ENCODE measurements around the gene ATP2C1. TPM values are rescaled to one million over a fixed set of nuclear protein-coding genes. Genes with fewer than 3 reads are reported as not detected.
A peak's percentile ranks its signal among the peaks of the same experiment; 100 is the strongest.

Gene ATP2C1
- total and polyA plus RNA-seq, 2 experiments from 2014 or later: 31.5 to 99.4 TPM

- Histone ChIP-seq H3K36me3 (replicated peaks; ENCODE audit: insufficient read depth, low read depth) (no peaks in the 10 kb centered on the region), H3K4me3 (no peak overlapping the region), H3K4me2 (no peak overlapping the region), H3K27ac (no peak overlapping the region), H4K20me1 (ENCODE audit: insufficient read depth, poor library complexity, severe bottlenecking) (no peaks in the 10 kb centered on the region), H2AFZ (no peak overlapping the region), H3K9me3 (ENCODE audit: low read depth) (peaks cover 6% of the 10 kb centered on the region), H3K27me3 (no peaks in the 10 kb centered on the region), H3K9me2 (replicated peaks; ENCODE audit: insufficient read depth) (no peaks in the 10 kb centered on the region), H3K4me1 (ENCODE audit: insufficient read depth) (no peaks in the 10 kb centered on the region), H3K79me2 (no peaks in the 10 kb centered on the region)
- DNase-seq (ENCODE audit: low spot score): no peak
- TF ChIP-seq CTCF (IDR thresholded peaks at IDR 0.05; ENCODE audit: poor library complexity): no peak
- TF ChIP-seq EZH2phosphoT487 (IDR thresholded peaks at IDR 0.05; ENCODE audit: low read depth, severe bottlenecking, unreplicated experiment): no peak
- no peak for TF ChIP-seq EZH2 (IDR thresholded peaks at IDR 0.05; ENCODE audit: borderline replicate concordance)
Observed at GRCh38 chr3:130878464-130878863, 15.4 kb upstream of the ATP2C1 start.

DNA sequence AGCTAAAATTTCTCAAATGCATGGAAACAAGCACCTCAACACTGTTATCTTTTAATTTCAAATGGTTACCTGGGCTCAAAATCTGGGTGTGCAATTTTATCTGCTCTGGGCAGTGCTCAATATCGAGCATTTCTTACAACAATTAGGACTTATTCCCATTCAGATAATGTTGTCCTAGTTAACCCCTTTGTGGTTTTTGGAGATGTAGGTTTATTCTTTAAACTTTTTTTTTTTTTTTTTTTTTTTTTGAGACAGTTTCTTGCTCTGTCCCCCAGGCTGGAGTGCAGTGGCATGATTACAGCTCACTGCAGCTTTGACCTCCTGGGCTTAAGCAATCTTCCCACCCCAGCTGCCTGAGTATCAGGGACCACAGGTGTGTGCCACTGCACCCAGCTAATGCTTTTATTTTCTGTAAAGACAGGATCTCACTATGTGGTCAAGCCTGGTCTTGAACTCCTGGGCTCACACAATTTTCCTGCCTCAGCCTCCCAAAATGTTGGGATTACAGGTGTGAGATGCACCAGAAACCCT lies 4.4 kb upstream of the ATP2C1 start:
- Histone ChIP-seq H3K9me2 (replicated peaks; ENCODE audit: insufficient read depth) (no peaks in the 10 kb centered on the region), H3K4me1 (ENCODE audit: insufficient read depth) (no peaks in the 10 kb centered on the region), H3K27ac (no peak overlapping the region), H3K27me3 (no peaks in the 10 kb centered on the region), H2AFZ (no peak overlapping the region), H3K4me2 (no peak overlapping the region), H3K9me3 (ENCODE audit: low read depth) (no peaks in the 10 kb centered on the region), H4K20me1 (ENCODE audit: insufficient read depth, poor library complexity, severe bottlenecking) (no peaks in the 10 kb centered on the region), H3K4me3 (no peak overlapping the region), H3K36me3 (replicated peaks; ENCODE audit: insufficient read depth, low read depth) (no peaks in the 10 kb centered on the region), H3K79me2 (peaks cover under 1% of the 10 kb centered on the region)
- WGBS (ENCODE audit: low lambda C conversion rate, missing lambda C conversion rate): 93% methylated on average over 1 of the region's 1 CpG
- TF ChIP-seq CTCF (IDR thresholded peaks at IDR 0.05; ENCODE audit: poor library complexity) (no peak), EZH2phosphoT487 (IDR thresholded peaks at IDR 0.05; ENCODE audit: low read depth, severe bottlenecking, unreplicated experiment) (no peak), EZH2 (IDR thresholded peaks at IDR 0.05; ENCODE audit: borderline replicate concordance) (no peak)
- DNase-seq (ENCODE audit: low spot score): no peak

- TF ChIP-seq EZH2phosphoT487 (IDR thresholded peaks at IDR 0.05; ENCODE audit: low read depth, severe bottlenecking, unreplicated experiment) (no peak), EZH2 (IDR thresholded peaks at IDR 0.05; ENCODE audit: borderline replicate concordance) (no peak), CTCF (IDR thresholded peaks at IDR 0.05; ENCODE audit: poor library complexity) (peak; percentile 90)
- H3K79me2 ChIP-seq: peaks cover 35% of the 10 kb centered on the region
- no peaks in the 10 kb centered on the region for H3K36me3 ChIP-seq (replicated peaks; ENCODE audit: insufficient read depth, low read depth)
- WGBS (ENCODE audit: low lambda C conversion rate, missing lambda C conversion rate): 2% methylated on average over 14 of the region's 14 CpGs
- H3K9me2 ChIP-seq (replicated peaks; ENCODE audit: insufficient read depth): no peaks in the 10 kb centered on the region
- H3K27ac ChIP-seq: peak overlapping the region; percentile 98
- no peaks in the 10 kb centered on the region for H3K27me3 ChIP-seq
- H3K4me1 ChIP-seq (ENCODE audit: insufficient read depth): peaks cover 3% of the 10 kb centered on the region
- peak overlapping the region; percentile 61 for H3K4me3 ChIP-seq
- H2AFZ ChIP-seq: peak overlapping the region; percentile 88
- no peaks in the 10 kb centered on the region for H3K9me3 ChIP-seq (ENCODE audit: low read depth)
- H3K4me2 ChIP-seq: peak overlapping the region; percentile 78
- peaks cover 17% of the 10 kb centered on the region for H4K20me1 ChIP-seq (ENCODE audit: insufficient read depth, poor library complexity, severe bottlenecking)
- peak; percentile 91 for DNase-seq (ENCODE audit: low spot score)
Observed at GRCh38 chr3:130892759-130893375, 1.0 kb upstream of the ATP2C1 start.

Data from hepatocyte (in vitro differentiated cells).